ENCODE data around the gene RCAN1. TPM values are rescaled to one million over a fixed set of nuclear protein-coding genes. Genes with fewer than 3 reads are reported as not detected.
"Not testable (repeated sequence)": the region's sequence is repeated elsewhere in the genome, so short reads cannot be mapped to it uniquely, and the experiment has no call there.

The RCAN1 gene
- total RNA-seq, 1 experiment from 2014 or later = 9.7 TPM

GRCh38 chr21:34467333-34467732 lies 147.6 kb downstream of the RCAN1 start:
- ATAC-seq; H3K9me2 ChIP-seq (ENCODE audit: insufficient read depth); H3K4me3 ChIP-seq (replicated peaks in 1 of 2; ENCODE audit: low read depth in 1 of 2, low read length in 2 of 2); CTCF ChIA-PET; H3K36me3 ChIP-seq (ENCODE audit: control insufficient read depth in 1 of 2, insufficient read depth in 2 of 2, low read length in 2 of 2); H3K4me2 ChIP-seq (ENCODE audit: low read length); H3K4me1 ChIP-seq (ENCODE audit: control insufficient read depth in 1 of 2, insufficient read depth in 2 of 2, low read length in 2 of 2); H3K27ac ChIP-seq (ENCODE audit: low read depth, low read length); DNase-seq (ENCODE audit: low read depth, low spot score); H3K27me3 ChIP-seq (ENCODE audit: insufficient read depth, low read length); H3K9me3 ChIP-seq (ENCODE audit: control insufficient read depth in 1 of 2, insufficient read depth in 1 of 2, low read depth in 1 of 2, low read length in 2 of 2); H4K20me1 ChIP-seq (ENCODE audit: insufficient read depth); H3K79me2 ChIP-seq (ENCODE audit: insufficient read depth, low read length); intact Hi-C loops (cut with micrococcal nuclease); POLR2A ChIA-PET; H3K9ac ChIP-seq (ENCODE audit: low read length); BruUV-seq (replicated peaks); RAD21 ChIA-PET (ENCODE audit: low non-redundant PET in 1 of 2, low total read pairs in 2 of 2, uncharacterized antibody in 2 of 2, unreplicated experiment in 2 of 2); H2AFZ ChIP-seq (ENCODE audit: low read depth, low read length, poor library complexity, severe bottlenecking): not testable (repeated sequence)

Other genes with a start within 250 kb of the RCAN1 start
- gene SMIM11, start 239.6 kb downstream of the RCAN1 start, total RNA-seq (2021; ENCODE audit: unreplicated experiment) = 18.9 TPM
- gene SMIM34, start 191.2 kb downstream of the RCAN1 start, total RNA-seq (2021; ENCODE audit: unreplicated experiment) = not detected
- not detected for gene KCNE1, start 102.9 kb downstream of the RCAN1 start, total RNA-seq (2021; ENCODE audit: unreplicated experiment)
- 0.05 TPM for gene CLIC6, start 53.9 kb upstream of the RCAN1 start, total RNA-seq (2021; ENCODE audit: unreplicated experiment)